ENCODE data around the gene LHX3.
"Not testable (repeated sequence)": the region's sequence is repeated elsewhere in the genome, so short reads cannot be mapped to it uniquely, and the experiment has no call there.

Gene LHX3

GRCh38 chr9:136157477-136158265 is 47.3 kb downstream of the LHX3 start:
- no peak for DNase-seq (ENCODE audit: extremely low read depth in 1 of 2, low read depth in 1 of 2)

DNA sequence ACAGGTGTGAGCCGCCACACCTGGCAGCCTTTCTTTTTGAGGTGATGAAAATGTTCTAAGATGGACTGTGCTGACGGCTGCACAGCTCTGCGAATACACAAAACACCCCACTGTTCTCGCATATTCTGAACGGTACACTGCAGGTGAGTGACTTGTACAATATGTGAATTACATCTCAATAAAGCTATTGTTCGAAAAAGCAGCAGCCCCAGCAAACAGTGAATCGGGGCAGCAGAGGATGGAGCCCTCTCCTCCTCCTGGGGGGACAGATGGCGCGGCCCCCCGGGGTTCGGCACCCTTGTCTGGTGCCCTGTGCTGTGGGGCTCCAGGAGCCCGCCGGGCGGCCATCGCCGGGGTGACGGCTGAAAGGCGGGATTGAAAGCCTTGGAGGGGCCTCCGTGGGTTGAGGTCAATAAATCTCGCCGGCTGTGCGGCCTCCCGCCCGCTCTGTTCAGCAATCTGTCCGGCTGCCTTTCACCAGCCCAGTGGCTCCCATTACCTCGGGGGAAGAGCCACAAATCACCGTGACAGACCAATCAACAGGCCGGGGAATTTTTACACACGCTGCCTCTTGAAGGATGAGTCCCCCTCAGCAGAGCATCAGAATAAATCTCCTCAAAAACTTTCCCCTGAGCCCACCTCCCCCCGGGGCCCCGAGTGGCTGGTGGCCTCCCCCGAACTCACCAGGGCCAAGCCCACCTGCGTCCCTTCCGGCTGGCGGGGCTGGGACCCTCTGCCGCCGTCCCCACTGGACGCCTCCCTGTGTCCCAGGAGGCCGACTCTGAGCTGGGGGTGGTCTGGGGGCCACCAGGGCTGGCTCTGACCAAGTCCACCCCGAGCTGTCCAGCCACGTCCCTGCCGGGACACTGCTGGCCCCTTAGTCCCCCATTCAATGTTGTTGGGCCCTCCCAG is 48.5 kb downstream of the LHX3 start:
- DNase-seq (ENCODE audit: extremely low read depth in 1 of 2, low read depth in 1 of 2), result no peak

DNA sequence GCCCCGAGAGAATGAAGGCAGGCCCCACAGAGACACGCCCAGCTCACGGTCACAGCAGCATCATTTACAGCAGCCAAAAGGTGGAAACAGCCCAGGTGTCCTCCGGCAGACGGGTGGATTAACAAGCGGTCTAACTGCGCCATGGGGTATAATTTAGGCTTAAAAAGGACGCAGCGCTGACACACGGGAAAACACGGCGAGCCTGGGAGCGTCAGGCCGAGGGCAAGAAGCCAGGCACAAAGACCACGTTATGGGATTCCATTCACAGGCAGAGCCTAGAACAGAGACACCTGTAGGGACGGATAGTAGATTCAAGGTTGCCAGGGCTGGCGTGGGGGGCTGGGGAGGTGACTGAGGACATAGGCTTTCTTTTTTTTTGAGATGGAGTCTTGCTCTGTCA is 49.4 kb downstream of the LHX3 start:
- DNase-seq (ENCODE audit: extremely low read depth in 1 of 2, low read depth in 1 of 2), result no peak

DNA sequence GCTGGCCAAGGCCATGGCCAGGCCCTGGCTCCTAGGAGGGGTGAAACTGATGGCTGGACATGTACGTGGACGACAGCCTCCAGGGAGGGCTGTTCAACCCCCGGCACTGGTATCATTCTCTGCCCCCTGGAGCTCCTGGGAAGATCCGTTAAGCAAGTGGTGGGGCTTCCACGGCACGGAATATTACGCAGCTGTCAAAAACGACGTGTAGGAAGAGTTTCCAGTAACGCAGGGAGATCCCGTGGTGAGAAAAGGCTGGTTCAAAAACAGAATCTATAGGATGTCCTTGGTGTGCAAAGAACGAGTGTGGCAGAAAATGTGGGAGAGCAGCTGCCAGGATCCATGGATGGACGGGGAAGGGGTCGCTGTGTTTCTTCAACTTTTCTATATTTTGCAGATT is 50.0 kb downstream of the LHX3 start:
- no peak for DNase-seq (ENCODE audit: extremely low read depth in 1 of 2, low read depth in 1 of 2)

GRCh38 chr9:136153381-136154065 is 51.4 kb downstream of the LHX3 start:
- DNase-seq (ENCODE audit: extremely low read depth in 1 of 2, low read depth in 1 of 2), result no peak

DNA sequence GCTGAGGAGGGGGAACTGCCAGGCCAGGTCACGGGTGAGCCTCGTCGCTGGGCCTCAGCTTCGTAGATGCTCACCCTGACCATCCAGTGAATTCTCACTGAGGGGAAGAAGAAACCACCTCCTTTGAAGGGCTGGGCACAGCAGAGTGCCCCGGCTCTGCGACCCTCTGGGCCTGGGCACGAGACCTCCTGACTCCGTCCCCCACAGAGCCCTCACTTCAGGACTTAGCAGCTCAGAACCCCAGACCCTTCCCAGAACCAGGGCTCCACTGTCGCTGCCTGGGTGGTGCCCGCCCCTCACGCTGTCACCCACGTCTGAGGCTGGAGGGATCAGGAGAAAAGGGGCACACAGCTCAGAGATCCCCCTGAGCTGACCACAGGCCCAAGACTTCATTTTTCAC is 52.0 kb downstream of the LHX3 start:
- no peak for DNase-seq (ENCODE audit: extremely low read depth in 1 of 2, low read depth in 1 of 2)

GRCh38 chr9:136152543-136152866 is 52.4 kb downstream of the LHX3 start:
- DNase-seq (ENCODE audit: extremely low read depth in 1 of 2, low read depth in 1 of 2), result no peak

GRCh38 chr9:136151848-136152542 is 52.9 kb downstream of the LHX3 start:
- no peak for DNase-seq (ENCODE audit: extremely low read depth in 1 of 2, low read depth in 1 of 2)

DNA sequence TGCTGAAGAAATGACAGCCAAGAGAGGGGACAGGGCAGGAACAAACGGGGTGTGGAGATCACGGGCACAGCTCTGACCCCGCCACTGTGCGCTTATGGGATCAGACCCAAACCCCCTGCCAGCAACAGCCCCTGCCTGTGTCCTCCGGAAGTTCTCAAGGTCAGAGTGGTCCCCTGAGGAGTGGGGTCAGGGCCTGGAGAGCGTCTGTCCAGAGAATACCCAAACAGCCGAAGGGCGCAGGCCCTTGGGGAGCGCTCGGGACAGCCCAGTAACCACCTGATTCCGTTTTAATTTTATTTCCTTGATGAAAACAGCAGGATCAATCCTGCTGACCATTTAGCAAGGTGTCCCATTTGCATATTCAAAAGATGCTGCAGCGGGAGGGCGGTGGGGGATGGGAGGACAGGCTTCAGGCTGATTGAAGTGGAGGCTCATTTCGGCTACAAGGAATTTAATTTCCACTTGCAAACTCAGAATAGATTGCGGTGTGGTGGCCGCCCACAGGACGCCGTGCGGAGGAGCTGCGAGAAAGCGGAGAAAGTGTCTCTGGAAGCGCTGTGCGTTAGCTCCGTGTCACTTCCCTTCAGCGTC is 53.6 kb downstream of the LHX3 start:
- DNase-seq (ENCODE audit: extremely low read depth in 1 of 2, low read depth in 1 of 2), result no peak

DNA sequence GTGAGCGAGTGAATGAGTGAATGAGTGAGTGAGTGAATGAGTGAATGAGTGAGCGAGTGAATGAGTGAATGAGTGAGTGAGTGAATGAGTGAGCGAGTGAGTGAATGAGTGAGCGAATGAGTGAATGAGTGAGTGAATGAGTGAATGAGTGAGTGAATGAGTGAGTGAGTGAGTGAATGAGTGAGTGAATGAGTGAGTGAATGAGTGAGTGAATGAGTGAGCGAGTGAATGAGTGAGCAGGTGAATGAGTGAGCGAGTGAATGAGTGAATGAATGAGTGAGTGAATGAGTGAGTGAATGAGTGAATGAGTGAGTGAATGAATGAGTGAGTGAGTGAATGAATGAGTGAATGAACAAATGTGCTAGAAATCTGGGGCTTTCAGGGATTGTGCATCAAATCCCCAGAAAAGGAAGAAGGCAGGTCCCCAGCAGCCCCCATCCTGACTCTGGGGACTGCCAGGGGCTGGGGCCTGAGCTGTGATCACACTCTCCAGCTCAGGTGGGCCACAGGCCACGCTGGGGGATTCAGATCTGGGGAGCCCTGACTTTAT is 54.2 kb downstream of the LHX3 start:
- not testable (repeated sequence) for DNase-seq (ENCODE audit: extremely low read depth in 1 of 2, low read depth in 1 of 2)

GRCh38 chr9:136149853-136150252 is 55.1 kb downstream of the LHX3 start:
- no peak for DNase-seq (ENCODE audit: extremely low read depth in 1 of 2, low read depth in 1 of 2)

DNA sequence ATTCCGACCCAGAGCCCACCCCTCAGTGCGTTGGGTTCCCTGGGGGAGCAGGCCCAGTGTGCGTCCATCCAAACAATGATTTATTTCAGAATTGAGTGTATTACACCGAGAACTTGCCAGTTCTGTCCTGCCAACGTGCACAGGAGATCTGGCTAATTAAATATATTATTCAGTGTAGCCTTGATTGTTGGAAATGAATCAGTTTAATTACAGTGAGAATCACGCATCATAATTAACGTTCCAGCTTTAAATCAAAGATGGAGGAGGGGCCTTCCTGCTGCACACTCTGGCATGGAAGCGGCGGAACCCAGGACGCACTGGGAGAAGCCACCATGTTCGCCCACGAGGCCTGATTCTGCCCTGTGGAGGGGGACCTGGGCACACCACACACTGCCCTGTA is 55.6 kb downstream of the LHX3 start:
- no peak for DNase-seq (ENCODE audit: extremely low read depth in 1 of 2, low read depth in 1 of 2)

DNA sequence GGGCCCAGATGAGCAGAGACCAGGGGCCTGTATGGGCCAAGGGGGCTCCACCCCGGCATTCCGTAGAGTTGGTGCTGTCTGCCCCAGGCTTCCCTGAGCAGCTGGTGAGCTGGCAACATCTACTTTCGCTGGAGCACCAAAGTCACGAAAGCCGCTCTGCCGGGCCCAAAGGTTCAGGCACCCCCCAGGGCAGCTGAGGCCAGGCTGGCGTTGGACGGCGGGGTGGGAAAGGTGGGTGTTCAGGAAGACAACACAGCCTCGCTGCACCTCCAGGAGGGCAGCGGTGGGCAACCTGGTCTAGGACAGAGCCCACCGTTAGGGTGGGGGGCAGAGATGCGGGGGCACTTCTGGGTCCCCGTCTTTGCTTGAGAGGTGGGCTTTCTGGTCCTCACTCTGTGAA is 56.2 kb downstream of the LHX3 start:
- DNase-seq (ENCODE audit: extremely low read depth in 1 of 2, low read depth in 1 of 2), result no peak

DNA sequence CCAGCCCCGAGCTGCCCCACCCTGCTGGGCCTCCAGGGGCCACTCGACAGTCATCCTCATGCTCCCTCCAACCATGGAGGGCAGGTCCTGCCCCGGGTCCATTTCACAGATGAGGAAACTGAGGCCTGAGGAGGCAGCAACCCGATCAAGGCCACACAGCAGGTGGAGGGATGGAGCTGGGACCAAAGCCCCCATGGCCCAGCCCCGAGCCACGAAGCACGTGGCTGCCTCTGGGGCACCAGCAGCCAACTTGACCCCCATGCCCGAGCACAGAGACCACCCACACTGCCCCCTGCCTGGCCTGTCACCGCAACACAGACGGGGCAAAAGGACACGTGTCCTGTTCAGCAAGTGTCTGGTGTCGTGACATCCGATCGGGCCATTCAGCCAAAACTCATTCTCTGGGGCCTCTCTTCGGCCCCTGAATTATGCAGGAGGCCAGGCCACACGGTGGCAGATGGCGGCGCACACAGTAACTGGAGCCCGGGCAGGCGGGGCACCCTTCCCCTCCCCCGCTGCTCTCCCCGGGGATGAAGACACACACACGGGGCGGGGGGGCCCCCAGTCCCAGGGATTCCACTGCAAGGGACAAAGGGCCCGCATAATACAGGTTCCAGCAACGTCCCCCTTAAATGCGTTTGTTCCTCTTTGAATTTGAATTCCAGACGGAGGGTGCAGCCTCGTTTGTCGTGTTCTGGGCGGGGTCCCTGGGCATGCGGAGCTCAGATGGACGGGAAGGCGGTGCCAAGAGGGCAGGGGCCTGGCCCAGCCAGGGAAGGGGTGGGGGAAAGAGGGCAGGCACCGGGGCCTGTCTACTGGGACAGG is 56.8 kb downstream of the LHX3 start:
- no peak for DNase-seq (ENCODE audit: extremely low read depth in 1 of 2, low read depth in 1 of 2)

GRCh38 chr9:136147038-136147889 is 57.7 kb downstream of the LHX3 start:
- DNase-seq (ENCODE audit: extremely low read depth in 1 of 2, low read depth in 1 of 2), result no peak

Measured in activated CD8-positive, alpha-beta memory T cell treated with anti-CD3 and anti-CD28 coated beads for 1 hour (primary cell).